Lower lobe of right lung (tissue), 2 donors: Measurements from ENCODE around the gene TXNDC5. TPM values are rescaled to one million over a fixed set of nuclear protein-coding genes. Genes with fewer than 3 reads are reported as not detected.

Experiments
- ATAC-seq, 2 donors: fragments of 200-7000 bp; cut with Tn5 transposase; one replicate each; pipeline ENCODE4 v1.9.1; 2020 to 2022; ENCODE audit warnings: mild to moderate bottlenecking in 2 of 2, moderate library complexity in 2 of 2
- DNase-seq: peaks from one replicate; pipeline ENCODE4 v3.0.0-alpha.2; 2020
- H3K27ac ChIP-seq: fragments of 200-600 bp; one replicate; pipeline ENCODE4 v1.8.0; 2022
- H3K27me3 ChIP-seq: fragments of 200-600 bp; one replicate; pipeline ENCODE4 v1.8.0; 2022; ENCODE audit warnings: low read depth
- H3K36me3 ChIP-seq: fragments of 200-600 bp; one replicate; pipeline ENCODE4 v1.8.0; 2022; ENCODE audit warnings: mild to moderate bottlenecking
- H3K4me1 ChIP-seq: fragments of 200-600 bp; one replicate; pipeline ENCODE4 v1.8.0; 2022
- H3K4me3 ChIP-seq: fragments of 200-600 bp; one replicate; pipeline ENCODE4 v1.8.0; 2022; ENCODE audit warnings: mild to moderate bottlenecking
- H3K9me3 ChIP-seq: fragments of 200-600 bp; one replicate; pipeline ENCODE4 v1.8.0; 2022
- CTCF ChIP-seq: fragments of 200-600 bp; IDR thresholded peaks from one replicate; pipeline ENCODE4 v1.8.0; 2022; ENCODE audit warnings: antibody characterized with exemption, mild to moderate bottlenecking
- intact Hi-C: fragments of 100-400 bp; cut with DNase I; formaldehyde crosslinking; loops from one replicate; pipeline ENCODE4 v1.11.0; 2022
- total RNA-seq: library from RNA; stranded (reverse); fragmentation: NEBNext Ultra II Directional; extraction: Animal tissue kit (Norgen Biotek cat#: 25700); gene quantifications from one replicate; pipeline ENCODE4 v1.2.1, GENCODE V29; 2021
- donor health status: DM: no; HTN: yes; CAD: no; lungs with severe emphysema.

The TXNDC5 gene
- total RNA-seq, 1 donor from 2014 or later: 98.3 TPM

GRCh38 chr6:7920425-7920824, 9.8 kb upstream of the TXNDC5 start:
- intact Hi-C loops: no loop called here
- no peak overlapping the region for H3K4me3 ChIP-seq

GRCh38 chr6:7919871-7920270, 9.3 kb upstream of the TXNDC5 start:
- Histone ChIP-seq H3K9me3 (peaks cover 3% of the 10 kb centered on the region), H3K4me3 (no peak overlapping the region), H3K36me3 (no peaks in the 10 kb centered on the region), H3K4me1 (no peaks in the 10 kb centered on the region), H3K27me3 (no peaks in the 10 kb centered on the region), H3K27ac (no peak overlapping the region)
- intact Hi-C loops: no loop called here
- TF ChIP-seq CTCF: no peak
- DNase-seq: no peak
- ATAC-seq: no peak

More at GRCh38 chr6:7920425-7920824, 9.8 kb upstream of the TXNDC5 start:
- TF ChIP-seq CTCF: no peak
- Histone ChIP-seq H3K36me3 (no peaks in the 10 kb centered on the region), H3K27ac (no peak overlapping the region), H3K9me3 (peaks cover 5% of the 10 kb centered on the region), H3K4me1 (no peaks in the 10 kb centered on the region), H3K27me3 (no peaks in the 10 kb centered on the region)
- no peak for DNase-seq
- no peak for ATAC-seq

GRCh38 chr6:7918403-7918802, 7.8 kb upstream of the TXNDC5 start:
- H3K4me1 ChIP-seq: no peaks in the 10 kb centered on the region
- no peak overlapping the region for H3K4me3 ChIP-seq
- no peak overlapping the region for H3K27ac ChIP-seq
- DNase-seq: no peak
- H3K27me3 ChIP-seq: no peaks in the 10 kb centered on the region
- no peaks in the 10 kb centered on the region for H3K36me3 ChIP-seq
- no peak for TF ChIP-seq CTCF
- intact Hi-C loops: no loop called here
- no peak for ATAC-seq
- no peaks in the 10 kb centered on the region for H3K9me3 ChIP-seq

GRCh38 chr6:7917729-7918128, 7.1 kb upstream of the TXNDC5 start:
- Histone ChIP-seq H3K27me3 (no peaks in the 10 kb centered on the region), H3K27ac (no peak overlapping the region), H3K36me3 (no peaks in the 10 kb centered on the region), H3K4me3 (no peak overlapping the region), H3K4me1 (no peaks in the 10 kb centered on the region), H3K9me3 (no peaks in the 10 kb centered on the region)
- ATAC-seq (no peak), DNase-seq (no peak)
- intact Hi-C loops: no loop called here
- no peak for TF ChIP-seq CTCF

GRCh38 chr6:7916959-7917358, 6.4 kb upstream of the TXNDC5 start:
- H3K36me3 ChIP-seq: no peaks in the 10 kb centered on the region
- intact Hi-C loops: no loop called here
- no peaks in the 10 kb centered on the region for H3K4me1 ChIP-seq
- no peak for DNase-seq
- no peak overlapping the region for H3K4me3 ChIP-seq
- no peaks in the 10 kb centered on the region for H3K27me3 ChIP-seq
- TF ChIP-seq CTCF: no peak
- no peak for ATAC-seq
- no peaks in the 10 kb centered on the region for H3K9me3 ChIP-seq
- H3K27ac ChIP-seq: no peak overlapping the region
